H9 (cell line): ENCODE results near the gene RNF212. TPM values are rescaled to one million over a fixed set of nuclear protein-coding genes. Genes with fewer than 3 reads are reported as not detected.

Source experiments
- DNase-seq: peaks from one replicate; pipeline ENCODE4 v3.0.0-alpha.2; 2017
- H2AFZ ChIP-seq: one replicate; pipeline ENCODE4 v1.6.1; 2013; ENCODE audit warnings: mild to moderate bottlenecking, low read length, control low read depth, moderate library complexity
- H2AK5ac ChIP-seq: 2 replicates; pipeline ENCODE4 v1.6.1; 2013; ENCODE audit warnings: low read length, control low read depth, mixed read lengths; ENCODE audit not compliant: insufficient read length
- H2BK120ac ChIP-seq: one replicate; pipeline ENCODE4 v1.6.1; 2013; ENCODE audit warnings: low read depth, mild to moderate bottlenecking, low read length, control low read depth, inconsistent platforms; ENCODE audit not compliant: poor library complexity, severe bottlenecking
- H2BK12ac ChIP-seq: 2 replicates; pipeline ENCODE4 v1.6.1; 2013; ENCODE audit warnings: low read length, control low read depth, mixed read lengths, low read depth; ENCODE audit not compliant: insufficient read length
- H2BK15ac ChIP-seq: 2 replicates; pipeline ENCODE4 v1.6.1; 2013; ENCODE audit warnings: low read depth, low read length, control low read depth
- H2BK20ac ChIP-seq: one replicate; pipeline ENCODE4 v1.6.1; 2013; ENCODE audit warnings: low read depth, mild to moderate bottlenecking, low read length, control low read depth, inconsistent platforms; ENCODE audit not compliant: poor library complexity, severe bottlenecking
- H2BK5ac ChIP-seq: 2 replicates; pipeline ENCODE4 v1.6.1; 2013; ENCODE audit warnings: low read length, control low read depth, mixed read lengths; ENCODE audit not compliant: insufficient read length
- H3K14ac ChIP-seq: 2 replicates; pipeline ENCODE4 v1.6.1; 2013; ENCODE audit warnings: low read length, control low read depth; ENCODE audit not compliant: insufficient read depth
- H3K18ac ChIP-seq: 2 replicates; pipeline ENCODE4 v1.6.1; 2013; ENCODE audit warnings: low read depth, mild to moderate bottlenecking, mixed read lengths, low read length, control low read depth; ENCODE audit not compliant: insufficient read length
- H3K23ac ChIP-seq: 2 replicates; pipeline ENCODE4 v1.6.1; 2013; ENCODE audit warnings: low read length, control low read depth, mixed read lengths, low read depth; ENCODE audit not compliant: insufficient read length
- H3K23me2 ChIP-seq: 2 replicates; pipeline ENCODE4 v1.6.1; 2013; ENCODE audit warnings: low read depth, mild to moderate bottlenecking, mixed read lengths, low read length, control low read depth; ENCODE audit not compliant: insufficient read length, poor library complexity, severe bottlenecking
- H3K27ac ChIP-seq: 2 replicates; pipeline ENCODE4 v1.5.1; 2013; ENCODE audit warnings: low read length, control low read depth, mixed read lengths, low read depth; ENCODE audit not compliant: insufficient read length
- H3K27me3 ChIP-seq: 2 replicates; pipeline ENCODE4 v1.6.1; 2013; ENCODE audit warnings: low read length, control low read depth, inconsistent platforms; ENCODE audit not compliant: insufficient read depth
- H3K4ac ChIP-seq: 2 replicates; pipeline ENCODE4 v1.6.1; 2013; ENCODE audit warnings: low read depth, mild to moderate bottlenecking, control low read depth, inconsistent platforms, low read length, moderate library complexity
- H3K4me1 ChIP-seq: 2 replicates; pipeline ENCODE4 v1.6.1; 2013; ENCODE audit warnings: low read length, control low read depth, inconsistent platforms; ENCODE audit not compliant: insufficient read depth
- H3K4me2 ChIP-seq: 2 replicates; pipeline ENCODE4 v1.6.1; 2013; ENCODE audit warnings: low read length, control low read depth, mixed read lengths; ENCODE audit not compliant: insufficient read length, insufficient read depth
- H3K56ac ChIP-seq: 2 replicates; pipeline ENCODE4 v1.6.1; 2013; ENCODE audit warnings: low read depth, mild to moderate bottlenecking, mixed read lengths, low read length, control low read depth; ENCODE audit not compliant: insufficient read length
- H3K79me1 ChIP-seq: 2 replicates; pipeline ENCODE4 v1.6.1; 2013; ENCODE audit warnings: low read depth, mild to moderate bottlenecking, moderate library complexity, low read length, control low read depth, inconsistent platforms; ENCODE audit not compliant: insufficient read depth, poor library complexity, severe bottlenecking
- H3K79me2 ChIP-seq: 2 replicates; pipeline ENCODE4 v1.6.1; 2013; ENCODE audit warnings: low read length, control low read depth, inconsistent platforms; ENCODE audit not compliant: insufficient read depth
- H3K9ac ChIP-seq: 2 replicates; pipeline ENCODE4 v1.6.1; 2013; ENCODE audit warnings: low read length, control low read depth, mixed read lengths; ENCODE audit not compliant: insufficient read length; ENCODE audit errors: extremely low read depth
- H3K9me3 ChIP-seq: one replicate; pipeline ENCODE4 v1.6.1; 2013; ENCODE audit warnings: low read depth, low read length, inconsistent platforms; ENCODE audit not compliant: control insufficient read depth
- H3T11ph ChIP-seq: one replicate; pipeline ENCODE4 v1.6.1; 2013; ENCODE audit warnings: mild to moderate bottlenecking, low read length, control low read depth, inconsistent platforms
- H4K20me1 ChIP-seq: one replicate; pipeline ENCODE4 v1.6.1; 2013; ENCODE audit not compliant: control insufficient read depth, insufficient read length, insufficient read depth
- H4K5ac ChIP-seq: 2 replicates; pipeline ENCODE4 v1.6.1; 2013; ENCODE audit warnings: low read depth, mild to moderate bottlenecking, mixed read lengths, low read length, control low read depth; ENCODE audit not compliant: insufficient read length
- H4K8ac ChIP-seq: replicated peaks from 2 replicates; pipeline ENCODE4 v1.6.1; 2013; ENCODE audit warnings: low read length, control low read depth, mixed read lengths, low read depth; ENCODE audit not compliant: insufficient read length
- H4K91ac ChIP-seq: 2 replicates; pipeline ENCODE4 v1.6.1; 2013; ENCODE audit warnings: low read depth, mild to moderate bottlenecking, moderate library complexity, mixed read lengths, low read length, control low read depth; ENCODE audit not compliant: insufficient read length
- H3K27ac Mint-ChIP-seq, 3 experiments: 2 replicates in 2 of 3; 3 replicates in 1 of 3; pipeline ENCODE4 v1.8.0; 2020 to 2021; ENCODE audit warnings: mixed read lengths in 3 of 3, mild to moderate bottlenecking in 1 of 3, moderate library complexity in 1 of 3
- H3K27me3 Mint-ChIP-seq: 2 replicates; pipeline ENCODE4 v1.8.0; 2021; ENCODE audit warnings: low read depth, mild to moderate bottlenecking, moderate library complexity, mixed read lengths
- H3K36me3 Mint-ChIP-seq, 3 experiments: 2 replicates in 2 of 3; 3 replicates in 1 of 3; pipeline ENCODE4 v1.8.0; 2020 to 2021; ENCODE audit warnings: low read depth in 3 of 3, mixed read lengths in 3 of 3; ENCODE audit not compliant: insufficient read depth in 1 of 3
- H3K4me1 Mint-ChIP-seq, 2 experiments: 2 replicates each; pipeline ENCODE4 v1.8.0; 2020; ENCODE audit warnings: mixed read lengths in 2 of 2
- H3K4me3 Mint-ChIP-seq, 2 experiments: 2 replicates in 1 of 2; 3 replicates in 1 of 2; pipeline ENCODE4 v1.8.0; 2020 to 2021; ENCODE audit warnings: mild to moderate bottlenecking in 2 of 2, mixed read lengths in 2 of 2, moderate library complexity in 1 of 2
- H3K9me3 Mint-ChIP-seq, 2 experiments: 2 replicates in 1 of 2; 3 replicates in 1 of 2; pipeline ENCODE4 v1.8.0; 2020; ENCODE audit warnings: mild to moderate bottlenecking in 2 of 2, mixed read lengths in 2 of 2, moderate library complexity in 1 of 2
- WGBS: extraction: QIAGEN DNeasy Blood & Tissue Kit; methylation state at CpG from one replicate; pipeline ENCODE4 v1.1.7; 2013; ENCODE audit warnings: missing lambda C conversion rate, low lambda C conversion rate, mixed read lengths; ENCODE audit not compliant: insufficient read length; ENCODE audit errors: extremely low coverage; 5-methylcytosine and 5-hydroxymethylcytosine counted together
- long read RNA-seq: library from polyadenylated mRNA; unstranded; transcript quantifications from one replicate; pipeline ENCODE4 v2.0.0, GENCODE V29; 2020
- total RNA-seq: library from RNA; stranded (reverse); gene quantifications from 2 replicates; pipeline ENCODE4 v1.2.1, GENCODE V29; 2021
- TF ChIP-seq, protein P1 (sequence below): fragments of 200-600 bp; sonication (generic); conservative IDR thresholded peaks from 3 replicates; pipeline ENCODE4 v1.8.0; 2021; ENCODE audit warnings: antibody characterized with exemption, mild to moderate bottlenecking

RNF212 gene
- 3.0 and 3.3 TPM in 2 replicates for total RNA-seq
- long read RNA-seq, partial matches to known transcripts: 0 of 8 reads
- long read RNA-seq, other reads (novel, unspliced or antisense): 6 of 8 reads

DNA sequence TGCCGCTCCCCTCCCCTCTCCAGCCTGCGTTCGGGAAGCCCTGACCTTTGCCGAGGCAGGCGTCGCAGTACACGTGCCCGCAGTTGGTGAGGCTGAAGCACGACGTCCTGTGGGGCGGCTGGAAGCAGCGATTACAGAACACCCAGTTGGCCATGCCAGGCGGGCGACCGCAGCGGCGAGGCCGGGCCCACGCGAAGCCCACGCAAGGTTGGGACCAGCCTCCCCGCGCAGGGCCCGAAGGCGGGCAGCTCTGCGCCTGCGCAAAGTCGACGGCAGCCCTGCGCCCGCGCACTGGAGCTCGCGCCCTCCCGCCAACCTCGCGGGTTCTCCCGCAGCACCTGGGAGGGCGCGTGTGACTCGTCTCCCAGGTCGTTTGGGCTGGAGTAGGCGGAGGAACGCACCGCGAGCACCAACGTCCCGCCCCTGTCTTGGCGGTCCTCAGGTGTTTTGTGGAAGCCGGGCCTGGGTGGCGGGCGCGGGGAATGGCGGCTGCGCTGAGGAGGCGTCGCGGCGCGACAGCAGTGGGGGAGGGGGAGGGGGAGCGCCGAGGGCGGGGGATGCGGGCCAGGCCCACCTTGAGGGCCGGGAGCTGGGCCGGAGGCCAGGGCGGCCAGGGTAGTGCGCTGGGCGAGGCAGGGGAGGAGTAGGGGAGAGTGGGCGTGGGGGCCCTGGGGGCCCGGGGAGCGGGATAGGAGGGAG is at the start of gene RNF212:
Gene RNF212, minus strand, starts transcription at position 254 of the 699 bp plus-strand sequence. Its CDS starts 100 bp downstream, at position 154.
- Mint-ChIP-seq H3K27ac (no peak within 1 kb of the TSS), H3K36me3 (no peaks in the 10 kb centered on the region), H3K4me3 (peak within 1 kb of the TSS; percentile 50 to 61; a peak in 4 of 5 replicates), H3K27me3 (peaks cover 72% of the 10 kb centered on the region), H3K9me3 (no peaks in the 10 kb centered on the region), H3K4me1 (peaks cover 6% of the 10 kb centered on the region in 2 experiments; a peak in 2 of 4 replicates)
- H3K9ac ChIP-seq: no peak within 1 kb of the TSS
- H2BK12ac ChIP-seq: no peak within 1 kb of the TSS
- no peak within 1 kb of the TSS for H3K4ac ChIP-seq
- peak; percentile 65 for DNase-seq
- no CpG with 5 or more reads among the region's 72 CpGs for WGBS
- H4K8ac ChIP-seq: no peak within 1 kb of the TSS
- H3K27me3 ChIP-seq: no peaks in the 10 kb centered on the region
- H3K18ac ChIP-seq: peak within 1 kb of the TSS; percentile 73
- H3T11ph ChIP-seq: no peak within 1 kb of the TSS
- H4K20me1 ChIP-seq: no peaks in the 10 kb centered on the region
- H4K91ac ChIP-seq: no peak within 1 kb of the TSS
- H3K27ac ChIP-seq: no peak within 1 kb of the TSS
- TF ChIP-seq, protein P1, sequence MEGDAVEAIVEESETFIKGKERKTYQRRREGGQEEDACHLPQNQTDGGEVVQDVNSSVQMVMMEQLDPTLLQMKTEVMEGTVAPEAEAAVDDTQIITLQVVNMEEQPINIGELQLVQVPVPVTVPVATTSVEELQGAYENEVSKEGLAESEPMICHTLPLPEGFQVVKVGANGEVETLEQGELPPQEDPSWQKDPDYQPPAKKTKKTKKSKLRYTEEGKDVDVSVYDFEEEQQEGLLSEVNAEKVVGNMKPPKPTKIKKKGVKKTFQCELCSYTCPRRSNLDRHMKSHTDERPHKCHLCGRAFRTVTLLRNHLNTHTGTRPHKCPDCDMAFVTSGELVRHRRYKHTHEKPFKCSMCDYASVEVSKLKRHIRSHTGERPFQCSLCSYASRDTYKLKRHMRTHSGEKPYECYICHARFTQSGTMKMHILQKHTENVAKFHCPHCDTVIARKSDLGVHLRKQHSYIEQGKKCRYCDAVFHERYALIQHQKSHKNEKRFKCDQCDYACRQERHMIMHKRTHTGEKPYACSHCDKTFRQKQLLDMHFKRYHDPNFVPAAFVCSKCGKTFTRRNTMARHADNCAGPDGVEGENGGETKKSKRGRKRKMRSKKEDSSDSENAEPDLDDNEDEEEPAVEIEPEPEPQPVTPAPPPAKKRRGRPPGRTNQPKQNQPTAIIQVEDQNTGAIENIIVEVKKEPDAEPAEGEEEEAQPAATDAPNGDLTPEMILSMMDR: no peak
- H3K56ac ChIP-seq: no peak within 1 kb of the TSS
- no peaks in the 10 kb centered on the region for H3K9me3 ChIP-seq
- H3K79me1 ChIP-seq: peaks cover 2% of the 10 kb centered on the region
- peak within 1 kb of the TSS; percentile 49; the same call in 1 of the 2 replicates for H3K14ac ChIP-seq
- H3K23me2 ChIP-seq: peaks cover 3% of the 10 kb centered on the region
- H2AFZ ChIP-seq: no peak within 1 kb of the TSS
- H3K23ac ChIP-seq: no peak within 1 kb of the TSS
- H2BK15ac ChIP-seq: no peak within 1 kb of the TSS
- H2AK5ac ChIP-seq: no peak within 1 kb of the TSS
- no peak within 1 kb of the TSS for H2BK120ac ChIP-seq
- H4K5ac ChIP-seq: no peak within 1 kb of the TSS
- H3K4me1 ChIP-seq: no peaks in the 10 kb centered on the region
- peak within 1 kb of the TSS; percentile 26 for H3K4me2 ChIP-seq
- no peak within 1 kb of the TSS for H2BK5ac ChIP-seq
- H2BK20ac ChIP-seq: no peak within 1 kb of the TSS
- no peaks in the 10 kb centered on the region for H3K79me2 ChIP-seq
